C1 segment of cervical spinal cord (tissue), 14 donors: ENCODE data around the gene NAV2.
"Not testable (repeated sequence)": the region's sequence is repeated elsewhere in the genome, so short reads cannot be mapped to it uniquely, and the experiment has no call there.

Source experiments
- DNase-seq, 14 donors: peaks; one replicate each; lab custom pipeline; 2025; lab: John Stamatoyannopoulos, UW

The NAV2 gene

GRCh38 chr11:19921976-19922688, 209.5 kb downstream of the NAV2 start:
- DNase-seq, result no peak

- DNase-seq, result no peak
These were observed 210.0 kb downstream of the NAV2 start for GRCh38 chr11:19922689-19923035.

- no peak for DNase-seq
These were observed 211.0 kb downstream of the NAV2 start for GRCh38 chr11:19923626-19924025.

GRCh38 chr11:19924311-19924710, 211.7 kb downstream of the NAV2 start:
- DNase-seq, result no peak

- DNase-seq, result no peak
These were observed 212.1 kb downstream of the NAV2 start for GRCh38 chr11:19924716-19925115.

- not testable (repeated sequence) for DNase-seq
These were observed 214.8 kb downstream of the NAV2 start for GRCh38 chr11:19927403-19927802.

GRCh38 chr11:19929147-19929546, 216.5 kb downstream of the NAV2 start:
- DNase-seq, result no peak

- no peak for DNase-seq
These were observed 217.0 kb downstream of the NAV2 start for GRCh38 chr11:19929655-19930054.

GRCh38 chr11:19931141-19931770, 218.6 kb downstream of the NAV2 start:
- DNase-seq, result no peak

GRCh38 chr11:19931771-19932369, 219.2 kb downstream of the NAV2 start:
- DNase-seq, result no peak

GRCh38 chr11:19933132-19933735, 220.6 kb downstream of the NAV2 start:
- DNase-seq, result no peak

- DNase-seq, result no peak
These were observed 221.3 kb downstream of the NAV2 start for GRCh38 chr11:19933801-19934488.

GRCh38 chr11:19934828-19935259, 222.2 kb downstream of the NAV2 start:
- DNase-seq, result peak in 1 of 14 donors; percentile 20

GRCh38 chr11:19935507-19935906, 222.9 kb downstream of the NAV2 start:
- DNase-seq, result no peak

- DNase-seq, result no peak
These were observed 223.8 kb downstream of the NAV2 start for GRCh38 chr11:19936461-19936860.

- peak in 1 of 14 donors; percentile 35 for DNase-seq
These were observed 225.7 kb downstream of the NAV2 start for GRCh38 chr11:19938169-19938856.

- DNase-seq, result no peak
These were observed 226.2 kb downstream of the NAV2 start for GRCh38 chr11:19938866-19939265.

GRCh38 chr11:19939415-19939929, 226.8 kb downstream of the NAV2 start:
- DNase-seq, result no peak

- DNase-seq, result no peak
These were observed 228.2 kb downstream of the NAV2 start for GRCh38 chr11:19940831-19941230.

GRCh38 chr11:19946681-19947080, 234.0 kb downstream of the NAV2 start:
- DNase-seq, result no peak

GRCh38 chr11:19947537-19948114, 235.0 kb downstream of the NAV2 start:
- no peak for DNase-seq
